Testis (tissue), 2 donors: Measurements from ENCODE around the gene AOC2.

Source experiments
- CTCF ChIP-seq, 3 experiments: fragments of 450-650 bp in 2 of 3; fragments of 200-600 bp in 1 of 3; sonication (generic) in 1 of 3; IDR thresholded peaks; one replicate each; pipeline ENCODE4 v1.5.1; 2016 to 2019; ENCODE audit warnings: antibody characterized with exemption in 3 of 3, mild to moderate bottlenecking in 2 of 3, moderate library complexity in 1 of 3
- POLR2A ChIP-seq: fragments of 450-650 bp; IDR thresholded peaks from one replicate; pipeline ENCODE4 v1.6.1; 2017; ENCODE audit warnings: antibody characterized with exemption, mild to moderate bottlenecking, moderate library complexity

GRCh38 chr17:42857389-42857788, 13.0 kb downstream of the AOC2 start:
- TF ChIP-seq CTCF (IDR thresholded peaks at IDR 0.05) (no peak), POLR2A (no peak)
